HG03378 (cell line): ENCODE data around the gene CYP2F1.
"Not testable (repeated sequence)": the region's sequence is repeated elsewhere in the genome, so short reads cannot be mapped to it uniquely, and the experiment has no call there.

Source experiments
- ATAC-seq: cut with Tn5 transposase; IDR thresholded peaks from one replicate; pipeline ENCODE4 v1.9.1; 2021; ENCODE audit warnings: mild to moderate bottlenecking, moderate library complexity; ENCODE audit not compliant: unreplicated experiment

The CYP2F1 gene, protein sequence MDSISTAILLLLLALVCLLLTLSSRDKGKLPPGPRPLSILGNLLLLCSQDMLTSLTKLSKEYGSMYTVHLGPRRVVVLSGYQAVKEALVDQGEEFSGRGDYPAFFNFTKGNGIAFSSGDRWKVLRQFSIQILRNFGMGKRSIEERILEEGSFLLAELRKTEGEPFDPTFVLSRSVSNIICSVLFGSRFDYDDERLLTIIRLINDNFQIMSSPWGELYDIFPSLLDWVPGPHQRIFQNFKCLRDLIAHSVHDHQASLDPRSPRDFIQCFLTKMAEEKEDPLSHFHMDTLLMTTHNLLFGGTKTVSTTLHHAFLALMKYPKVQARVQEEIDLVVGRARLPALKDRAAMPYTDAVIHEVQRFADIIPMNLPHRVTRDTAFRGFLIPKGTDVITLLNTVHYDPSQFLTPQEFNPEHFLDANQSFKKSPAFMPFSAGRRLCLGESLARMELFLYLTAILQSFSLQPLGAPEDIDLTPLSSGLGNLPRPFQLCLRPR

DNA sequence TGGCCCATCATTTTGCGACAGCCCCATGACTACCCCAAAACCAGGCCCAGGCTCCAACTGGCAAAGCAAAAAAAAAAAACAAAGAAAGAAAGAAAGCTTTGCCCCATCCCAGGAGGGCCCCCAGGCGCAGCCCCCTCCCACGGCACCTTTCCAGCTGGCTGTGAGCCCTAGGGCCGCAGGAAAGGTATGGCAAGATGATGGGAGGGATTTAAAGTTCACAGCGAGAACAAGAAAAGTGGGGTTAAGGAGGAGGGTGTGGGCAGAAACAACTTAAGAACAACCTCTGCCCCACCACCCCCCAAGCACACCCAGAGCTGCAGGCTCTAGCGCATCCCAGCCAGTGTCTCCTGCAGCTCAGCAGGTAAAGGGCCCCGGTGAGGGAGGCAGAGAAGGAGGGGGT, at the start of gene CYP2F1:
TSS of gene CYP2F1 (plus strand) at position 301 of the 400 bp plus-strand sequence. CDS start 1,757 bp downstream, outside the sequence.
- ATAC-seq = no peak

DNA sequence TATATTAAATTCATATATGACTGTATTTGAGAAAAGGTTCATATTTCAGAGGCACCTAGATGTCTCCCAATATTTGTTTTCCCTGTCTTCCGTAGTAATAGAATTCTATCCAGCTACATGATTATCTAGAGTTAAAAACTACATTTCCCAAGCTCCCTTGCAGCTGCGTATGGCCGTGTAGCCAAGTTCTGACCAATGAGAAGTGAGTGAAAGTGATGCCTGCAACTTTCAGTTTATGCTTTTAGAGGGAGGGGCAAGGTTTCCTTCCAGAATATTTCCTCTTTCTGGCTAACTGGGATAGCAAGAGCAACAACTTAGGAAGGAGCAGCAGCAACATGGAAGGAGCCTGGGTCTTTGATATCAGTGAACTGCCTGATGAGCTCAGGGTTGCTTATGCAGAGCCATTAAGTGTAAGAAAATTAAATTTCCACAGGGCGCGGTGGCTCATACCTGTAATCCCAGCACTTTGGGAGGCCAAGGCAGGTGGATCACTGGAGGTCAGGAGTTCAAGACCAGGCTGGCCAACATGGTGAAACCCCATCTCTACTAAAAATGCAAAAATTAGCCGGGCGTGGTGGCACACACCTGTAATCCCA, 49.2 kb upstream of the CYP2F1 start:
- no peak for ATAC-seq

DNA sequence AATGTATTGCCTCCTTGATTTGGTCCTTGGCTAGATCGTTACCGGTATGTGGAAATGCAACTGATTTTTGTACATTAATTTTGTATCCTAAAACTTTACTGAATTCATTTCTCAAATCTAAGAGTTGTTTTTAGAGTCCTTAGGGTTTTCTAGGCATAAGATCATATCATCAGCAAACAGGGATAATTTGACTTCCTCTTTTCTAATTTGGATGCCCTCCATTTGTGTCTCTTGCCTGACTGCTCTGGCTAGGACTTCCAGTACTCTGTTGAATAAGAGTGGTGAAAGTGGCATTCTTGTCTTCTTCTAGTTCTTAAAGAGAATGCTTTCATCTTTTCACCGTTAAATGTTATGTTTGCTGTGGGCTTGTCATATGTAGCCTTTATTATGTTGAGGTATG, 37.9 kb upstream of the CYP2F1 start:
- ATAC-seq = no peak

DNA sequence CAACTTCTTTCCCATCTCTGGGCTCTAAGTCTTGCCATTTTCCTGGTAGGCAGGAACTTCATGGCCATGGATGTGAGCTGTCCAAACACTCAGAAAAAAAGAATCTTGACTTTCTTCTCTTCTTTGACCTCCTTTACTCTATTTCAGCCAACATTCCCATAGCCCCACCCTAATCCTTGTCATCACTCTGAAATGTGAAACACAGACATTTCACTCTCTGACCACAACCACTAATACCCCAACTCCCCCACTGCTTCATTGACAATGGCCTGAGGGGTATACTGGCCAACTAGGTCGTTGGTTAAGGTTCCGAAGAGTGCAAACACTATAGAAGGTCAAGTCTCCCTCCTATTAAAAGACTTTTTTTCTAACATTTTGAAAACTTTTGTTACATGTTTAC, 30.7 kb upstream of the CYP2F1 start:
- no peak for ATAC-seq

DNA sequence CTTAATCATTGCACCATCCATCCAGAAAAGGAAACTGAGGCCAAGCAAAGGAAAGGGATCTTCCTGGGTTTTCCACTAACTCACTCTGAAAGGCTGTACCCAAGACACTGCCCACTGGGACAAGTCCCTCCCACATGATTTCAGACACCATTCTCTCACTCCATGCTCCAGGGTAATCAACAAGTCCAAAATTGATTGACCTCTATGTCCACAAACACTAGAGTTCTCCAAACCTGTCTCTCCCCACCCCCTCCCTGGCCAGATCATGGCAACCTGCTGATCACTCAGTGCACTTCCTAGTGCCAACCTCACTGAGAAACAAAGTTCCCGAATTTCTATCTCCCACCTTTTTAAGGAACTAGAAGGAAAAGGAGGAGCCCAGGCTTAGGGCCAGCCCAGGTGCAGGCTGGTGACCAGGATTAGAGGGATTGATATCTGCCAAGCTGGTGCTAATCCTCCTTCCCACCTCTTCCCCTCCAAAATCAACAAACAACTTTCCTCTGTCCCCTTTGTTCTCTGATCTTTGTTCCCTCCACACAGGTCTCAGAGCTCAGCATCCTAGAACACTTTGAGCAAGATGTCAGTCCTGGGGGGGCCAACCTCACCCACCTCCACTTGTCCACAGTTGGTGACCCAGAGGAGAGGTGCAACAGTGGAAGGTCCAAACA, 28.4 kb upstream of the CYP2F1 start:
- ATAC-seq = no peak

DNA sequence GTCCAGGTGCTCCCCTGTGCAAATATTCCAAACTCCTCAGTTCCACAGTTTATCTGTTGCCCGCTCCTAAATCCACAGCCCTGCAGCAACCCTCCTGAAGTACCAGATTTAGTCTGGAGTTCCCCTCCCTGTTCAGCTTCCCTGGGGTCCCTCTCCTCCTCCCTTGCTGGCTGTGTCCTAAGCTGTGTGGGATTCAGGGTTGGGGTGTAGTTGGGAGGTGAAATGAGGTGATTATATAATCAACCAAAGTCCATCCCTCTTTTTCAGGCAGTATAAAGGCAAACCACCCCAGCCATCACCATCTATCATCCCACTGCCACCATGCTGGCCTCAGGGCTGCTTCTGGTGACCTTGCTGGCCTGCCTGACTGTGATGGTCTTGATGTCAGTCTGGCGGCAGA, 26.1 kb upstream of the CYP2F1 start, which contains the start of gene CYP2A13:
TSS of gene CYP2A13 (plus strand) at position 301 of the 400 bp plus-strand sequence. CDS start at position 322, 21 bp downstream.
- ATAC-seq = no peak

DNA sequence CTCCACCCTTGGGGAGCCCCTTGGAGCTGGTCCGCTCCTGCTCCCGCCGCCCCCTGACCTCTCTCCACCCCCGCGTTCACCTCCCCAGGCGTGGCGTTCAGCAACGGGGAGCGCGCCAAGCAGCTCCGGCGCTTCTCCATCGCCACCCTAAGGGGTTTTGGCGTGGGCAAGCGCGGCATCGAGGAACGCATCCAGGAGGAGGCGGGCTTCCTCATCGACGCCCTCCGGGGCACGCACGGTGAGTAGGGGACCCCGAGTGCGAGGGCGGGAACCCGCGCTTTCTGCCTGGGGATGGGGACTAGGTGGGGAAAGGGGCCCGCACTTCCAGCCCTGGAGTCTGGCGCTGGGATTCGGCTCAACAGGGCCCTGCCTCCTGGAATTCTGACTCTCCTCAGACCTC, 24.3 kb upstream of the CYP2F1 start:
- no peak for ATAC-seq

DNA sequence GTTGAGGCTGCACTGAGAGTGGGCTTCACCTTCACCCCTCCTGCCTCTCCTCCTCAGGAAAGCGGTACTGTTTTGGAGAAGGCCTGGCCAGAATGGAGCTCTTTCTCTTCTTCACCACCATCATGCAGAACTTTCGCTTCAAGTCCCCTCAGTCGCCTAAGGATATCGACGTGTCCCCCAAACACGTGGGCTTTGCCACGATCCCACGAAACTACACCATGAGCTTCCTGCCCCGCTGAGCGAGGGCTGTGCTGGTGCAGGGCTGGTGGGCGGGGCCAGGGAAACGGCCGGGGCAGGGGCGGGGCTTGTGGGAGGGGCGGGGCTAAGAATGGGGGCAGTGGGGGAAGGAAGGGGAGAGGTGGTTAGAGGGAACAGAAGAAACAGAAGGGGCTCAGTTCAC, 18.5 kb upstream of the CYP2F1 start:
- ATAC-seq = no peak

DNA sequence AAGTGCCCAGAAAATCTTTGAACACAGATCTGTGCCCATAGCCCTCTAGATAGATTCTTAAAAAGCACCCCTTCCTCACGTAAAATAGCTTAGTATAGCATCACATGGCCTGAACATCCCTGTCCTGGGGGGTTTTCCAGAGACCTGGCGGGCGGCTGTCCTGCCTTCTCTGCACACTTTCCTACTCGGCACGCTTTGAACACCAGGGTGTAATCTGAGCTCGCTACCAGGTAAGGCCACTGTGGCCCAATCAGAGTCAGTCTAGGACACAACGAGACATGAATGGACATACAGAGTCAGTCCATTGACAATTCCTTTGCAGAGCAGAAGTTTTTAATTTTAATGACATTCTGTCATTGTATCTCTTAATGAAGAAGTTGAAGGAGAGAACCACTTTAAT, 17.9 kb upstream of the CYP2F1 start:
- ATAC-seq = no peak

DNA sequence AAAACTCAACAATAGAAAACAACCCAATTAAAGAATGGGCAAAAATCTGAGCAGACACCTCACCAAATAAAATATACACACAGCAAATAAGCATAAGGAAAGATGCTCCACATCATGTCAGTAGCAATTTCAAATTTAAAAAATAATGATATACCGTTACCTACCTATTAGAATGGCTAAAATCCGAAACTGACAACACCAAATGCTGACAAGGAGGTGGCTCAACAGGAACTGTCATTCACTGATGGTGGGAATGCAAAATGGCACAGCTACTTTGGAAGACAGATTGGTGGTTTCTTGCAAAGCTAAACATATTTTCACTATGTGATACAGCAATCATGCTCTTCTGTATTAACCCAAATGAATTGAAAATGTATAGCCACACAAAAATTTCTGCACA, 16.9 kb upstream of the CYP2F1 start:
- no peak for ATAC-seq

DNA sequence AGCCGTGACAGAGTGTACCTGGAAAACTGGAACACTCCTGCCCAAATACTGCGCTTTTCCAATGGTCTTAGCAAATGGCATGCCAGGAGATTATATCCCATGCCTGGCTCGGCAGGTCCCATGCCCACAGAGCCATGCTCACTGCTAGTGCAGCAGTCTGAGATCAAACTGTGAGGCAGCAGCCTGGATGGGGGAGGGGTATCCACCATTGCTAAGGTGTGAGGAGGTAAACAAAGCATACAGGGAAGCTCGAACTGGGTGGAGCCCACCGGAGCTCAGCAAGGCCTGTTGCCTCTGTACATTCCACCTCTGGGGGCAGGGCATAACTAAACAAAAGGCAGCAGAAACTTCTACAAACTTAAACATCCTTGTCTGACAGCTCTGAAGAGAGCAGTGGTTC, 15.5 kb upstream of the CYP2F1 start:
- no peak for ATAC-seq

DNA sequence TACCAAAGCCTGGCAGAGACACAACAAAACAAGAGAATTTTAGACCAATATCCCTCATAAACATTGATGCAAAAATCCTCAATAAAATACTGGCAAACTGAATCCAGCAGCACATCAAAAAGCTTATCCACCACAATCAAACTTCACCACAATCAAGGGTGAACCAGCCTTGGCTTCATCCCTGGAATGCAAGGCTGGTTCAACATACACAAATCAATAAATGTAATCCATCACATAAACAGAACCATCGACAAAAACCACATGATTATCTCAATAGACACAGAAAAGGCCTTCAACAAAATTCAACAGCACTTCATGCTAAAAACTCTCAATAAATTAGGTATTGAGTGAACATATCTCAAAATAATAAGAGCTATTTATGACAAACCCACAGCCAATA, 12.0 kb upstream of the CYP2F1 start:
- not testable (repeated sequence) for ATAC-seq

DNA sequence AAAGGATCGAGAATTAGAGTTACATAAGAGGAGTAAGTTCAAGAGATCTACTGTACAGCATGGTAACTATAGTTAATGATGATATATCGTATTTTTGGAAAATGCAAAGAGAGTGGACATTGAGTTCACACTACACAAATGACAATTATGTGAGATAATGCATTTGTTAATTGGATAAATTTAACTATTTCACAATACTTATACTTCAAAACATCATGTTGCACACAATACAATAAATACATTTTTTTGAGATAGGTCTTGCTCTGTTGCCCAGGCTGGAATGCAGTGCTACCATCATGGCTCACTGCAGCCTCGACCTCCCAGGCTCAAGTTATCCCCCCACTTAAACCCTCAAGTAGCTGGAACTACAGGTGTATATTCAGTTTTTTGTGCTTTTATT, 8.1 kb upstream of the CYP2F1 start:
- ATAC-seq = no peak

DNA sequence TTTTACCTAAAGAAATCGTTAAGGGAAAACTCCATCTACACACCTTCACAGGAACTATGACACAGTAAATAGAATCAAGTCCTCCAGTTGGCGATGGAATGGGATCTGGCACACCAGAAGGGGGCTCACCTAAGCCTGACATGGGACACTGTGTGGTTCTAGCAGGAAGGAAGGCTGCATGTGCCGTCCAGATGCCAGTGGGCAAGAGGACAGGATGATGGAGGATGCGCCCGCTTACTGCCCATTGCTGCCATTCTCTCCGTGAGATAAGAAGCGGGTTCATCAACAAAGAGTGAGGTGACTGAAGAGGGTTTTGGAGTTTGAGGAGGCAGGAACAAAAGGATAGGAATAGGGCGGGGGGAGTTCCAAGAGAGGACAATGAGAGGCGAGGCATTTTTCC, 2.9 kb upstream of the CYP2F1 start:
- no peak for ATAC-seq

DNA sequence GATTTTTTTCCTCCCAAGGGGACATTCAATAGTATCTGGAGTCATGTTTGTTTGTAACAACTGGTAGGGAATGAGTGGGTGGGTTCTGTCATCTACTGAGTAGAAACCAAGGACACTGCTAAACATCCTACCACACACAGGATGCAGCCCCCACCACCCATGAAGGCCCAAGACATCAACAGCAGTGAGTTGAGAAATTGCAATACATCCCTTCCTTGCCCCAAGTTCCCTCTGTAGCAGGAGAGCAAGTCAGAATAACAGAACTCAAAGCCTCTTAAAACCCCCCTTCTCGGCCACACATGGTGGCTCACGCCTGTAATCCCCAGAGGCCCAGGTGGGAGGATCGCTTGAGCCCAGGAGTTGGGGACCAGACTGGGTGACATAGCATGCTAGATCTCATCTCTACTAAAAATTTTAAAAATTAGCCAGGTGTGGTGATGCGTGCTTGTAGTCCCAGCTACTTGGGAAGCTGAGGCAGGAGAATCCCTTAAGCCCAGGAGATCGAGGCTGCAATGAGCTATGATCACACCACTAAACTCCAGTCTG, 2.4 kb upstream of the CYP2F1 start:
- ATAC-seq = no peak

DNA sequence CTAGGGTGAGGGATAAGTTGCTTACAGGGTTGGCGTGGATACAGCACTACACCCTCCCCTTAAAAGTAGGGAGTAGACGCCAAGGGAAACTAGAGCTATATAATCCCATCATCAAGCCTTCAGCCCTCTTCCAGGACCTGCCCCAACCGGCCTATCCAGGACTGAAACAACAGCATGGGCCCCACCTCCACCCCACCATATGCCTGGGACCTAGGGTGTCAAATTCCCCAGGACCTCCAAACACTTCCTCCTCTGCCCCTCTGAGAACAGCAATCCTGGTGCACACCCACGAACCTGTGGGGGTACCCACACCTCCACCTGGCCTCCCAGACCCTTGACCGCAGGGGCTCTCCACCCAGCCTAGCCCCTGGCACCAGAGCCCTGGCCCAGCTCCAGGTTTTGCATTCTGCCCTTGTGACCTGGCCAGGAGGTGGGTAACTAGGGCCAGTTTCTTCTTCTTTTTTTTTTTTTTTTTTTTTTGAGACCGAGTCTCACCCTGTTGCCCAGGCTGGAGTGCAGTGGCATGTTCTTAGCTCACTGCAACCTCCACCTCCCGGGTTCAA, 1.4 kb upstream of the CYP2F1 start:
- no peak for ATAC-seq

DNA sequence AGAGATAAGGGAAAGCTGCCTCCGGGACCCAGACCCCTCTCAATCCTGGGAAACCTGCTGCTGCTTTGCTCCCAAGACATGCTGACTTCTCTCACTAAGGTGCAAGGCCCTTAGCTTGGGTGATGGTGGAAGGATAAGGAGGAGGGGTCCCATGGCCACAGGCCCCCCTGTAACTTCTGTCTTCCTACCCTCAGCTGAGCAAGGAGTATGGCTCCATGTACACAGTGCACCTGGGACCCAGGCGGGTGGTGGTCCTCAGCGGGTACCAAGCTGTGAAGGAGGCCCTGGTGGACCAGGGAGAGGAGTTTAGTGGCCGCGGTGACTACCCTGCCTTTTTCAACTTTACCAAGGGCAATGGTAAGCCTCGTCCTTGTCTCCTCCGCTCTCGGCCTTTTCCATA, 2.0 kb downstream of the CYP2F1 start:
- ATAC-seq = no peak

DNA sequence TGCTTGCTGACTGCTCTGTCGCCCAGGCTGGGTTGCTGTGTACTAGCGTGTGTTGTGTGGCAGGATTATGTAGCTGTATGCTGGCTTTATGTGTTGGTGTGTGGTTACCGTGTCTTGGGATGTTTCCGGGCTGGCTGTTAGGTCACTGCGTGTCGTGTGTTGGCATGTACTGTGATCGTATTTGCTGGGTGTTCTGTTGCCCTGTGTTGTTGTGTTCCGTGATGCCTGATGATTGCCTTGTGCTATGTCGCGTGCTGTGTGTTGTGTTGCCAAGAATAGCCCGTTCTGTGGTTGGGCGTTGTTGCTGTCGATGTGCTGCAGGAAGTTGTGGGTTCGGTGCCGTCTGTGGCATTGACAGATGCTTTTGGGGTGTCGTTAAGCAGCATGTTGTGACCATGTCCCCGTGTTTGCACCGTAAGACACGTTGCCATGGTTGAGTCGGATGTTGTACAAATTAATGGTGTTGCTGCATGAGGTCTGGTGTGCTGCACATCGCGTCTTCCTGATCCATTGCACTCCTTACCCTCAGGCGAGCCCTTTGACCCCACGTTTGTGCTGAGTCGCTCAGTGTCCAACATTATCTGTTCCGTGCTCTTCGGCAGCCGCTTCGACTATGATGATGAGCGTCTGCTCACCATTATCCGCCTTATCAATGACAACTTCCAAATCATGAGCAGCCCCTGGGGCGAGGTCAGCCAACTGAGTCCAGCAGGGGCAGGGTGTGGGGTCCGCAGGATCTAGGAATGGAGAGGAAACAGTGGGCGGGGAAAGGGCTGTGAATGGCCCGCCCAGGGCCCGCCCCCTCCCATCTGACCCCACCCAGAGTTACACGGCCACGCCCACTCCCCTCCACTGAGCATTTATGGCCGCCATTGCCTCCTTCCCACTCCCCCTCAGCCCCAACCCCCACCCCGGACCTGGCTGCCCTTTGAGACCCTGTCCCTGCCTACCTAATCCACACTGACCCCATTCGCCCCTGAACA, 7.0 kb downstream of the CYP2F1 start:
- not testable (repeated sequence) for ATAC-seq

DNA sequence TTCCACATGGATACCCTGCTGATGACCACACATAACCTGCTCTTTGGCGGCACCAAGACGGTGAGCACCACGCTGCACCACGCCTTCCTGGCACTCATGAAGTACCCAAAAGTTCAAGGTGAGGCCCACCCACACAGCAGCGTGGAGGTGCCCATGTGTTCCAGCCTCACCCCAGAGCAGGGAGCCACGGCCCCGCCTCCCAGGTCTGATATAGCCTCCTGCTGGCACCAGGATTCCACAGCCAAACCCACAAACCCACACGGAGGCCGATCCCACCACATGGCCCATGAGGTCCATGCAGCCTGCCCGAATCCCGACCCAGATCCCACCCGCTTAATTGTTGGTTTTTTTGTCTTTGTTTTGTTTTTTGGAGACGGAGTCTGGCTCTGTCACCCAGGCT, 8.6 kb downstream of the CYP2F1 start:
- not testable (repeated sequence) for ATAC-seq

DNA sequence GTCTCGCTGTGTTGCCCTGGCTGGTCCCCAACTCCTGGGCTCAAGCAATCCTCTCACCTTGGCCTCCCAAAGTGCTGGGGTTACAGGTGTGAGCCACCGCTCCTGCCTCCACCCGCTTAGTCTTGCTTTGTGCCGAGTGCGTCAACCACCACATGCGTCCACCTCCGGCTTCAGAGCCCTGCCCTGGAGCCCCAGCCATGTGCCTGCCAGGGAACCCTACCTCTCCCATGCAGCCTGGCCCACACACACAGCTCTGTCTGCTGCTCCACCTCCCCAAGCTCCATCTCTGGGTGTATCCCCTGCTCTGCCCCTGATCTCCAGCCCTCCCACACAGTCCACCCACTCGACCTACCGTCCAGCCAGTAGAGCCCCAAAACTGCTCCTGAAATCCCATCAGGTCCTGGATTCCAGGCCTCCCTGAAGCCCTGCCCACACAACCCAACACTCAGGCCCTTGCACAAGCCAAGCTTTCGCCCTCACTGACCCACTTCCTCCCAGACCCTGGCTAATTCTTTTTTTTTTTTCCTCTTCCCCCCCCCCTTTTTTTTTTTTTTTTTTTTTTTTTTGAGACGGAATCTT, 9.6 kb downstream of the CYP2F1 start:
- no peak for ATAC-seq
